SHP77 treated with DMSO at 0.1 percent for 48 hours (cell line): ENCODE results near the gene PLRG1.
"Not testable (repeated sequence)": the region's sequence is repeated elsewhere in the genome, so short reads cannot be mapped to it uniquely, and the experiment has no call there.

Source experiments
- DNase-seq: peaks from one replicate; lab custom pipeline; 2025; lab: John Stamatoyannopoulos, UW

PLRG1 gene

GRCh38 chr4:154549894-154550790 is at the start of gene PLRG1:
Gene PLRG1 (minus strand): TSS chr4:154550400. CDS start chr4:154550308, 92 bp downstream.
- DNase-seq, result peak; percentile 15

- no peak for DNase-seq
Measured at GRCh38 chr4:154597798-154598774, 47.9 kb upstream of the PLRG1 start.

DNA sequence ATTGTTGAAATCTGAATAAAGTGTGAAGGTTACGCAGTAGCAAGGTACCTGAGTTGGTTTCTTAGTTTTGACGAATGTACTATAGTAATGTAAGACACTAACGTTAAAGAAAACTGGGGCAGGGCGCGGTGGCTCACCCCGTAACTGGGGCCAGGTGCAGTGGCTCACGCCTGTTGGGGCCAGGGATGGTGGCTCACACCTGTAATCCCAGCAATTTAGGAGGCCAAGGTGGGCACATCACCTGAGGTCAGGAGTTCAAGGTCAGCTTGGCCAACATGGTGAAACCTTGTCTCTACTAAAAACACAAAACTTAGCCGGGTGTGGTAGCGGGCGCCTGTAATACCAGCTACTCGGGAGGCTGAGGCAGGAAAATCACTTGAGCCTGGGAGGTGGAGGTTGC is 47.1 kb upstream of the PLRG1 start:
- not testable (repeated sequence) for DNase-seq

GRCh38 chr4:154595807-154596206 is 45.6 kb upstream of the PLRG1 start:
- no peak for DNase-seq

DNA sequence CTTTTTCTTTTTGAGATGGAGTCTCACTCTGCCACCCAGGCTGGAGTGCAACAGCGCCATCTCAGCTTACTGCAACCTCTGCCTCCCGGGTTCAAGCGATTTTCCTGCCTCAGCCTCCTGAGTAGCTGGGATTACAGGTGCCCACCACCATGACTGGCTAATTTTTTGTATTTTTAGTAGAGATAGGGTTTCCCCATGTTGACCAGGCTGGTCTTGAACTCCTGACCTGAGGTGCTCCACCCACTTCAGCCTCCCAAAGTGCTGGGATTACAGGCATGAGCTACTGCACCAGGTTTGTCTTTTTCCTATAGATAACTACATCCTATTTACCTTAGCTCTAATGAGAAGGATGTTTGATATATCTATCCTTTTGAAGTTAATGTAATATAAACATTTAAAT is 44.1 kb upstream of the PLRG1 start:
- DNase-seq, result not testable (repeated sequence)

DNA sequence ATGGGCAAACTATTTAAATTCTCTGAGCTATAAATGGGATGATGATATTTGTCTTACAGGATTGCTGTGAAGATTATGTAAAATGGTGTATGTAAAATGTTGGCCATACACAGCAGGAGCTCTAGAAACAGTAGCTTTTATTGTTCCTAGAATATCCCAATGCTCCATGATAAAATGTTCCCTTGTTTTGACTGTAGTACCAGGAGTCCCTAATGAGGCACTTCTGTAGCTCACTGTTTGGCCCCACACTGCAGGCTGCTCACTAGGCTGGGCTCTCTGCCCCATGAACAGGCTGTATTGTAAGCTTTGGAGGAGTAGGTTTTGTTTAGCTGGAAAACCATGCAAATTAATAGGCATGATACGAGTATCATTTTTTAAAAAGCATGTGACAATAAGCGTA is 43.7 kb upstream of the PLRG1 start:
- no peak for DNase-seq

GRCh38 chr4:154591890-154592289 is 41.7 kb upstream of the PLRG1 start:
- no peak for DNase-seq

- DNase-seq, result no peak
Measured at GRCh38 chr4:154590329-154591006, 40.3 kb upstream of the PLRG1 start, which contains the start of gene FGA. Gene FGA (minus strand): TSS chr4:154590742. CDS start chr4:154590687, 55 bp downstream.

DNA sequence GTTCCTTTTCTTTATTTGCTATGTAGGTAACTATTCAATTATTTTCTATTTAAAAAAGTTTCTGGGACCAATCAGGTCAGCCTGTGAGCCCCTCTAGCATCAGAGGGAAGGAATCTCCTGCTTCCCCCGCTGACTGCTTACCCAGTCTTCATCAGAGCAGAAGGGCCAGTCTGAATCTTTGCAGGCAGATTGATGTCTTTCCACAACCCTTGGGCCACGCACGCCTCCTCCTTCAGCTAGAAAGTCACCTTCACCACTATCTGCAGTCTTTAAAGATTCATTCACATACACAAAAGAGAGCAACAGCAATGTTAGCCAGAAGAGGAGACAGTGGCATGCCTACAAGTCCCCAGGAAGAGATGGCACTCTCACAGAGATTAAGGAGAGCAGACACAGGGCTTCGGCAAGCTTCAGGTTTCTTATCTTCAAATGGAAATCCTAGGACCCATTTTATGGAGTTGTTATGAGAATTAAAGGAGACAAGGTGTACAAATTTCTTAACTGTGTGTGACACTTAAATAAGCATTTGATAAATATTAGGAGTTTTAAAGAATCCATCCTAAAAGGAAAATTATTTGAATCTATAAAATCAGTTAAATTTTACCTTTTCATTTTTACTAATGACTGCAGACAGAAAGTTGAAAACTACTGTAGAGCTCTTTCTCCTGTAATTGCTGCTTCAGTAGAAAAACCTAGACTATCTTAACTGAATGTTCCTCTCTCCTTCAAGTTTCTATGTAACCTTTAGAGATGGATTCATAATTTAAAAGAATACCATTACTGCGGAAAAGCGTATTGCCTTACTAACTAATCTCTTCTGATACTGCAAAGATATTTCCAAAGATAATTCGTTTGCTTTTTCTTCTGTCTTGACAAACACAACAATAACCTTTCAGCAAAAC is 39.3 kb upstream of the PLRG1 start:
- DNase-seq, result no peak

DNA sequence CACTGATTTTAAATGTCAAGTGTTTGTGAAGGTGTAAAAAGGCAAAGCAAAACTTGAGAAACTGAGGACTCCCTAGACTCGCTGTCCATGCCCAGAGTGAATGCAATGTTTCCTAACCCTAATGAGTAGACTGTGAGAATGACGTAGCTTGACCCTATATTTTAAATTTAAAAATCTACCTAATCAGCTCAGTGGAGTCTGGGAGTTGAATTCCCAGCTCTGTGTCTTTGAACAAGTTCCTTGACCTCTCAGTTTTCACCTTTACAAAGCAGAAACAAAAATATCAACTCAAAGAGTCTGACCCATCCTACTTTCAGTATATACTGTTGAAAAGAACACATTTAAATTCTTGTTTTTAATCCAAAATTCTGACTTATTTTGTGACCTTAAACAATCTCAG is 38.0 kb upstream of the PLRG1 start:
- no peak for DNase-seq

- no peak for DNase-seq
Measured at GRCh38 chr4:154586296-154587033, 36.3 kb upstream of the PLRG1 start.

DNA sequence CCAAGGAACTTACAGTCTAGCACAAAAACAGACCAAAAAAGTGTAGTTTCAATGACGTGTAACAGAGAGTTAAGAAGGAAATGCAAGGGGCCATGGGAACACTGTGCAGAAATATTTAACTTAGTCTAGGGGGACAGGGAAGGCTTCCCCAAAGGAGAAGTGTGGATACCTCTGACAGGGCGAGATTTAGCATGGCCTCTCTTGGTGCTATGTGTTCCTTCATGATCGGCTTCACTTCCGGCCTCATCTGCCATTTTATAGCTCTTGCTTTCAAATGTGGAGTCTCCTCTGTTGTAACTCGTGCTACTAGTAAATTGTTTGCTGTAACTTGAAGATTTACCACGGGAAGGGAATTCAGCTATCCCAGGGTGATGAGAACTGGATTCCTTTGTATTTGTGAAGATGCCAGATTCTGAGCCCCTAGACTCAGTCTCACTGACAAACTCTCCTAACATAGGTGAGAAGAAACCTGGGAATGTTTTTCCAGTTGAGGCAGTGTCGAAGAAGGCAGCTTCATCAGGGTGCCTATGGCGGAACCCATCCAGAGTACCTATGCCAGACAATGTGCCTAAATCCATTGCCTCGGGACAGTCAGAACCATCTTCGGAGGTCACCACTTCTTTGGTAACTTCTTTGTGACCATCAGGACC is 35.3 kb upstream of the PLRG1 start:
- no peak for DNase-seq

GRCh38 chr4:154584259-154584658 is 34.1 kb upstream of the PLRG1 start:
- no peak for DNase-seq

DNA sequence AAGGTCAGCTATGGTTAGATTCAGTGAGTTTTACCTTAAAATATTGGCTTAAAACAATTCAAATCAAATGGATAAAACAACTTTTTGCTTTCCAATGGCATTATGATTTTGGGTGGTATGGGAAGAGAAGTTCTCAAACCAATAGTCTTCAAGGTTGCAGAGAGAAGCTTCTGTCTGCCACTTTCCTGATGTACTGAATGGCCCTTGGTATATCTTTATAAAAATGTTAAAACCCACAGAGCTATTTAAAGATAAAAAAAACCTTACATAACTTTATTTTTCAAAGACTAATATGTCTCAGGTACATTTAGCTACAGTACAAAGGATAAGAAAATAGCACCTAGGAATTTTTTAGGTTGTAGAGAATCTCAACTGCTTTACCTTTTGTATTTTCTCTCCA is 33.5 kb upstream of the PLRG1 start:
- no peak for DNase-seq

- DNase-seq, result no peak
Measured at GRCh38 chr4:154583230-154583629, 33.0 kb upstream of the PLRG1 start.

DNA sequence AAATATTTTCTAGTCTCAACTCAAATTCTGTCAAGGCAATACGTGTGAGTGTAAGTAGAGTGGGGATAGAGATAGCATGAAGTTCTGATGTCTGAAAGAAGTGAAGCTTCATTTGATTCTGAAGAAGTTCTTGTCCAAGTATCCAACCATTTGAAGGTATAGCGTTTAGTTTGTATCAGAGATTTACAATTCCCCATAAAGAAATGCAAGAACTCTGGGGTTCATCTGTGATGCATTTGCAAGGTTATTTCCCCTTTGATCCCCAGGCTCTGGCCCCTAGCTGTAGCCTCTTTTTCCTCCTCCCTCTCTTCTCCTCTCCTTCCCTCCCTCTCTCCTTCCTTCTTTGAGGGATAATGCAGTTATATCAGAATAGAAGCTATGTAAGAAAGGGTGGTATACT is 32.5 kb upstream of the PLRG1 start:
- DNase-seq, result no peak

- no peak for DNase-seq
Measured at GRCh38 chr4:154579927-154580326, 29.7 kb upstream of the PLRG1 start.

- DNase-seq, result no peak
Measured at GRCh38 chr4:154578919-154579318, 28.7 kb upstream of the PLRG1 start.

- no peak for DNase-seq
Measured at GRCh38 chr4:154577324-154577723, 27.1 kb upstream of the PLRG1 start.

- no peak for DNase-seq
Measured at GRCh38 chr4:154574311-154574710, 24.1 kb upstream of the PLRG1 start.
